Occipital lobe (tissue), 2 donors: ENCODE data around the gene TET3. TPM values are rescaled to one million over a fixed set of nuclear protein-coding genes. Genes with fewer than 3 reads are reported as not detected.

Experiments
- DNase-seq: peaks from one replicate; lab custom pipeline; 2025; lab: John Stamatoyannopoulos, UW
- total RNA-seq: library from RNA; depleted of rRNA; stranded (reverse); fragments of >200 nt; gene quantifications from one replicate; pipeline ENCODE4 v1.2.3, GENCODE V29; 2014

The TET3 gene
- total RNA-seq, 1 donor from 2014 or later, result 20.9 TPM

GRCh38 chr2:73964223-73964622 lies 20.5 kb upstream of the TET3 start:
- DNase-seq, result no peak

GRCh38 chr2:73965053-73965452 lies 19.7 kb upstream of the TET3 start:
- no peak for DNase-seq

- DNase-seq, result no peak
These were observed 16.3 kb upstream of the TET3 start for GRCh38 chr2:73968357-73968937.

GRCh38 chr2:73969356-73969755 lies 15.4 kb upstream of the TET3 start:
- DNase-seq, result no peak

DNA sequence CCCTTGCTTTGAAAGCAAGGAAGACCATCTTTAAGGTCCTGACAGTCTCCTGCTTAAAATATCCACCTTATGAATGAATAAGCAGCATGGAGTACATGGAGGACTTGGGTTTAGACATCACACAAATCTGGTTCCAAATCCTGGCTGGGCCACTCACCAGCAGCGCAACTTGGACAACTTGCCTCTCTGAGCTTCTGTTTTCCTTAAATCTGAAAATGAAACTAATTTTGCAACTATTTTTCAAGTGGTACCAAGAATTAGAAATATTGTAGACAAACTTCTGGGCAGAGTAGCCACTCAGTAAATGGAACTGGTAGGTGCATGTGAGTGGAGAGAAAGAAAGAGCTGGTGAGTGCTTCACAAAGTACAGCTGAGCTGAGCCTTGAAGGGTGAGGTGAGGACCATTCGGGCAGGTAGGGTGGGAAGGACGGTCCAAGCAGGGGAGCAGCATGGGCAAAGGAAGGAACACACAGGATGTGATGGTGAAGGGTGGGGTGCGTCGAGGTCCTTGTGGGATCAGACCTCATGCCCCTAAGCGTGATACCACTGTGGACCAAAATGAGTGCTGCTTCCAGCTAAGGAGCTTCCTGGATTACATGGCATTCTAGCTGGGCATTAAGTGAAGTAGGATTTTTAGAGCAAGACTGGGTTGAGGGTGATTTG lies 14.4 kb upstream of the TET3 start:
- DNase-seq, result no peak

GRCh38 chr2:73970850-73971471 lies 13.7 kb upstream of the TET3 start:
- DNase-seq, result no peak

GRCh38 chr2:73971722-73972121 lies 13.0 kb upstream of the TET3 start:
- no peak for DNase-seq

DNA sequence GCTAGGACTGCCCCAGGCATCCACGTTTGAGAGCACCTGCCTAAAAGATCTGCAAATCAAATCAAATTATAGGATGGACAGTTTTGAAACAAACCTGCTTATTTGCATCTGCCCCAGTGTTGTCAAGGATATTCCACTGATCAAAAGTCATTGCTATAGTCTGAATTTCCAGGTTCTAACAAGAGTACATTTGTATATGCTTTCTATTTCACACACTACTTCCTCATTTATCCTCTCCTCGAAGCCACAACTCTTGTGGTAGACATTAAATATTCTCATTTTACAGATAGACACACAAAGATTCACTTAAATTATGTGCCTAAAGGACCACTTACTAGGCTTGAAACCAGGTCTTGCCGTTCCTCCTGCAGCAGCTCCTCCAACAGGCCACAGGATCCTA lies 11.9 kb upstream of the TET3 start:
- DNase-seq, result no peak

- DNase-seq, result no peak
These were observed 9.0 kb upstream of the TET3 start for GRCh38 chr2:73975731-73976130.

- no peak for DNase-seq
These were observed 7.9 kb upstream of the TET3 start for GRCh38 chr2:73976803-73977202.

GRCh38 chr2:73977466-73977865 lies 7.2 kb upstream of the TET3 start:
- DNase-seq, result no peak

- no peak for DNase-seq
These were observed 5.7 kb upstream of the TET3 start for GRCh38 chr2:73979021-73979420.

DNA sequence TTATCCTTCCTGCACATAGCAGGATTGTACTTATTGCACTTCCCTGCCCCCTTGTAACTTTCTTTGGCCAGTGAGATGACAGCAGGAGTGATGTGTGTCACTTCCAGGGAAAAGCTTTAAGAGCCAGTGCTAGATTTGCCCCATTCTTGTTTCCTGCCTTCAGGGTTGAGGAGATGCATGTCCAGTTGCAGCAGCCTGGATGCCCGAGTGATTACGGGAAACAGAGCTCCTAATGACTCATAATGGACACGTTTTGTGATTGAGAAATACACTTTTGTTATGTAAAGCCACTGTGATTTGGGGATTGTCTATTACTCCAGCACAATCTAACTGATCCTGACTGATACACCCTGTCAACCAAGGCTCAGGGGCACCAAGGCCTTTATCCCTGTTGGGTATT lies 5.0 kb upstream of the TET3 start:
- no peak for DNase-seq

GRCh38 chr2:73980566-73980965 lies 4.1 kb upstream of the TET3 start:
- no peak for DNase-seq

GRCh38 chr2:73981081-73982001 lies 3.4 kb upstream of the TET3 start:
- no peak for DNase-seq

GRCh38 chr2:73982140-73982617 lies 2.5 kb upstream of the TET3 start:
- DNase-seq, result no peak

- DNase-seq, result no peak
These were observed 1.1 kb upstream of the TET3 start for GRCh38 chr2:73983322-73984202.

- no peak for DNase-seq
These were observed 205 bp downstream of the TET3 start for GRCh38 chr2:73984922-73985307.

GRCh38 chr2:73985308-73986084 lies 786 bp downstream of the TET3 start:
- no peak for DNase-seq

GRCh38 chr2:73986085-73986681 lies 1.5 kb downstream of the TET3 start:
- DNase-seq, result no peak
